ENCODE results near the gene CNTNAP4.

- TF ChIP-seq, protein P1, sequence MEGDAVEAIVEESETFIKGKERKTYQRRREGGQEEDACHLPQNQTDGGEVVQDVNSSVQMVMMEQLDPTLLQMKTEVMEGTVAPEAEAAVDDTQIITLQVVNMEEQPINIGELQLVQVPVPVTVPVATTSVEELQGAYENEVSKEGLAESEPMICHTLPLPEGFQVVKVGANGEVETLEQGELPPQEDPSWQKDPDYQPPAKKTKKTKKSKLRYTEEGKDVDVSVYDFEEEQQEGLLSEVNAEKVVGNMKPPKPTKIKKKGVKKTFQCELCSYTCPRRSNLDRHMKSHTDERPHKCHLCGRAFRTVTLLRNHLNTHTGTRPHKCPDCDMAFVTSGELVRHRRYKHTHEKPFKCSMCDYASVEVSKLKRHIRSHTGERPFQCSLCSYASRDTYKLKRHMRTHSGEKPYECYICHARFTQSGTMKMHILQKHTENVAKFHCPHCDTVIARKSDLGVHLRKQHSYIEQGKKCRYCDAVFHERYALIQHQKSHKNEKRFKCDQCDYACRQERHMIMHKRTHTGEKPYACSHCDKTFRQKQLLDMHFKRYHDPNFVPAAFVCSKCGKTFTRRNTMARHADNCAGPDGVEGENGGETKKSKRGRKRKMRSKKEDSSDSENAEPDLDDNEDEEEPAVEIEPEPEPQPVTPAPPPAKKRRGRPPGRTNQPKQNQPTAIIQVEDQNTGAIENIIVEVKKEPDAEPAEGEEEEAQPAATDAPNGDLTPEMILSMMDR (conservative IDR thresholded peaks at IDR 0.05; ENCODE audit: low read depth, low read length), result no peak
- TF ChIP-seq POLR2A (IDR thresholded peaks at IDR 0.05; ENCODE audit: low read depth, low read length), result no peak
- TF ChIP-seq MXI1 (IDR thresholded peaks at IDR 0.05; ENCODE audit: borderline replicate concordance, low read depth, low read length), result no peak
- TF ChIP-seq USF2 (IDR thresholded peaks at IDR 0.05; ENCODE audit: low read depth, low read length), result no peak
- no peak for TF ChIP-seq RAD21 (IDR thresholded peaks at IDR 0.05; ENCODE audit: low read length)
- TF ChIP-seq, protein P2, sequence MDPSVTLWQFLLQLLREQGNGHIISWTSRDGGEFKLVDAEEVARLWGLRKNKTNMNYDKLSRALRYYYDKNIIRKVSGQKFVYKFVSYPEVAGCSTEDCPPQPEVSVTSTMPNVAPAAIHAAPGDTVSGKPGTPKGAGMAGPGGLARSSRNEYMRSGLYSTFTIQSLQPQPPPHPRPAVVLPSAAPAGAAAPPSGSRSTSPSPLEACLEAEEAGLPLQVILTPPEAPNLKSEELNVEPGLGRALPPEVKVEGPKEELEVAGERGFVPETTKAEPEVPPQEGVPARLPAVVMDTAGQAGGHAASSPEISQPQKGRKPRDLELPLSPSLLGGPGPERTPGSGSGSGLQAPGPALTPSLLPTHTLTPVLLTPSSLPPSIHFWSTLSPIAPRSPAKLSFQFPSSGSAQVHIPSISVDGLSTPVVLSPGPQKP (IDR thresholded peaks at IDR 0.05; ENCODE audit: borderline replicate concordance, low read depth, low read length), result no peak
- TF ChIP-seq MAFK (IDR thresholded peaks at IDR 0.05; ENCODE audit: low read depth, low read length), result no peak
- TF ChIP-seq BHLHE40 (IDR thresholded peaks at IDR 0.05; ENCODE audit: low read depth, low read length), result no peak
- no peak for TF ChIP-seq CEBPB (IDR thresholded peaks at IDR 0.05; ENCODE audit: low read depth, low read length)
- TF ChIP-seq SMC3 (IDR thresholded peaks at IDR 0.05; ENCODE audit: low read depth, low read length), result no peak
- TF ChIP-seq RFX5 (IDR thresholded peaks at IDR 0.05; ENCODE audit: low read depth, low read length), result no peak
Observed at GRCh38 chr16:76598498-76598897, 321.3 kb downstream of the CNTNAP4 start.
